ENCODE data around the gene LSMEM2. TPM values are rescaled to one million over a fixed set of nuclear protein-coding genes. Genes with fewer than 3 reads are reported as not detected.
"Not testable (repeated sequence)": the region's sequence is repeated elsewhere in the genome, so short reads cannot be mapped to it uniquely, and the experiment has no call there.

LSMEM2 gene
- total RNA-seq, 1 donor from 2014 or later: not detected

DNA sequence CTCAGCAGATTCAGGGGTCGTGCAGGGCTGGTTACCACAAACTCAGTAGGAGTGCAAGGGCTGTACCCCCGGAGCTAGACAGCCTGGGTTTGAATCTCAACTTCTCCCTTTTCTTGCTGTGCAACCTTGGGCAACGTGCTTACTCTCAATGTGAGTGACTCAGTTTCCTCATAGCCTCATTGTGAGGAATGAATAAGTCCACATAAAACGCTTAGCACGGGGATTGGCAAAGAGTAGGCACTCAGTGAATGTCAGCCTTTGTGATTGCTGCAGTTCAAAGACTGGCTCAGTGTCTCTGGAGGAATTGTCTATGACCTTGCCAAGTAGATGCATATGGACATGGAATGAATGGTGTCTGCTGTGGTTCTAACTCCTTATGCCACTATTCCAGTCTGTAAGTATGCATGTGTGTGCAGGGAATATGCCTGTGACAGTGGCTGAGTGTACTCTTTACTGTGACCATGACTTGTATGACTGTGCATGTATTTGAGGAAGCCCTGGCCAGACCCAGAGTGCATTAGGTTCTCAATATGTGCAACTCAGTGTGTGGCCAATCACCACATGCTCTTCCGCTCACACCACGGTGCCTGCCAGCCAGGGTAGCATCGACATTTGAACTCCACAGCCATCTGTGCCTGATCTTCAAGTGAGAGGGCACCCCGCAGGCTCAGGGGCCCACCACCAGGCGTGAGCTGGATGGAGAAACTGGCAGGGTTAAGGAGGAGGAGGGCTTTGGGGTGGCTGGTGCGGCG lies 21.2 kb downstream of the LSMEM2 start:
- peak; percentile 74 for DNase-seq

DNA sequence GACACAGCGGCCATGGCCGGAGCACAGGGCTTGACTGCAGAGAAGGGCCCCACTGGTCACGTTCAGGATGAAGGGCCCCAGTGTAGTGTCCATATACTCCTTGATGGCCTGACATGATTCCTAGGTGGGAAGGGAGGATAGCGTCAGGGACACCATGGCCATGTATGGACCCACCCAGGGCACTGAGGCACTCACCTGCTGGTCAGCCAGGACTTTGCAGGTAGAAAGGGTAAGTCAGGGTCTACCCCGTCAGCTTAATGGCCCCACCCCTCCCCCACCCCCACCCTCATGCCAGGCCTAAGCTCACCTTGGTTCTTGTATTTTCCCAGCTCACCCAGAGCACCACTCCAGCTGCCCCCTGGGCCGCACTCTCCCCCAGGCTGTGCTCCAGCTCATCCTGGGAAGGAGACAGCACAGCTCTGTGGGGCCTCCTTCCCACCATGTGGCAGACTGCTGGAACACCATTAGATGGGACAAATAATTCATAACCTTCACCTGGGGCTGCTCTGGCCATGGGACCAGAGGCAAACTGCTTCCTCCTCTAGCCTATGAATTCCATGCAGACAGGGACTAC lies 21.9 kb downstream of the LSMEM2 start:
- no peak for DNase-seq

DNA sequence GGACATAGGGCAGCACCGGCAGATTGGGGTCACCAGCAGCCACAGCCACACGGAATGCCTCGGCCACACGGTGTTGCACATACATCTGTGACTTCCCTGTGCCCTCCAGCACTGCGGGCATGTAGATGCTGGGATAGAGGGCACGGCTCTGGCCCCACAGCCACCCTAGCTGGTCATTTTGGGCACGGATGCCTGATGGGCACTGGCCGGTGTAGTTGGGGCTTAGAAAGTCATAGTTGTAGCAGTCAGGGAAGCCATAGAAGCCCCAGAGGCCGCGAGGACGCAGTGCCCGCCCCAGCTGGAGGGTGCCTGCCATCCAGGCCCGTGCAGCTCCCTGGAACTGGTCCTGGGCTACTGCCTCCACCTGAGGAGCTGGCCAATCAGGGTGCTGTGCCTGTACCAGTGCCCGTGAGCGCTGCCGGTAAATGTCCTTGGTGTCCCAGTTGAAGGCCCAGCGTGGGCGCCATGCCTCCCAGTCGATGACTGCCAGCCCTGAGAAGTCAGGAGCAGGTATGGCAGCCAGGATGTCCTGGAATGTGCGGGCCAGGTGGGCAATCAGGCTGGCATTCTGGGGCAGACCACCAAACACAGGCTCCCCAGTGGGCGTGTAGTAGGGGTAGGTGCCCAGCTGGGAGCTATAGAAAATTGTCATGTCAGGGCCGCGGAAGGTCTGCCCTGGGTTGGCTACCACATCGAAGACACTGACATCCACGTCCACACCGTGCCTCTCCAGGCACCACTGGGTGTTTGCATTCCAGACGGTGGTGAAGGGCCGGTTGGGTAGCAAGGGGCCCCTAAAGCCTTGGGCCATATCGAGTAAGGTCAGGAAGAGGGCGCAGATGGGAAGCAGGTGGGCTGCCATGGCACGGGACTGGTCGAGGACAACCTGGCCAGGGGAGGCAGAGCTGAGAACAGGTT lies 23.5 kb downstream of the LSMEM2 start:
- no peak for DNase-seq

DNA sequence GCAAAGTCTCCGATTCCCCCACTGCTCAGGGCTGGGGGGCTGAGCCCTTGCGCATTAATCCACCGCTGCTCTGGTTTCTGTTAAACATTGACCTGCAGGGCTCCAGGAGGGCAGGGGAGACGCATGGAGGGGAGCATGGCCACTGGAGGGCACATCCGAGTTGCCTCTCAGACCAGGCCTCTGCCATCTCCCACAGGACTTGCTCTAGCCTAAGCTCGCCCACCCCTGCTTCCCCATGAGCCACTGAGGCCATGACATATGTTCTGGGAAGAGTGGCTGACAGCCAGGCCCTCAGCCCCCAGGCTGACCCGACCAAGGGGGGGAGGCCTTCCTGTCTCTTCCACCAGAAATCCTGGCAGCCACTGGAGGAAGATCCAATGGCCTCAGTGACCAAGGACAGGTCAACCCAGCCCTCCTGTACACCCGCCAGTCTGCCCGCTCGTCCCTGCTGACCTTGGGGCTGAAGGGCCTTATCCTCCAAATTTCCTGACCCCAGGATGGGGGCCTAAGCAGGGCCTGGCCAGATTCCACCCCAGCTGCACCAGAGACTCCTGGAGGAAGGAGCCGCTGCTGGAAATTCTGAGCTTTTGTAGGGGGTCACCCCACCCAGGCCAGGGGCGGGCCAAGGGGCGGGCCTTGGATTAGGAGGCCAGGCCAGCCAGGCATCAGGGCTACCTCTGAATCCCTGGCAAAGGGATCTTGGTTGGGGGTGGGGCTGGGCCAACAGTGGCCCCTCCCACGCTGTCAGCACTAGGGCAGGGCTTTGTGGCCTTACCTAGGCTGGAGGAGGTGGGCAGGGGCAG lies 24.3 kb downstream of the LSMEM2 start, which contains the start of gene HYAL1:
Gene HYAL1, minus strand, starts transcription at position 562 of the 803 bp plus-strand sequence. CDS start 618 bp downstream, outside the sequence.
- peak; percentile 58 for DNase-seq

DNA sequence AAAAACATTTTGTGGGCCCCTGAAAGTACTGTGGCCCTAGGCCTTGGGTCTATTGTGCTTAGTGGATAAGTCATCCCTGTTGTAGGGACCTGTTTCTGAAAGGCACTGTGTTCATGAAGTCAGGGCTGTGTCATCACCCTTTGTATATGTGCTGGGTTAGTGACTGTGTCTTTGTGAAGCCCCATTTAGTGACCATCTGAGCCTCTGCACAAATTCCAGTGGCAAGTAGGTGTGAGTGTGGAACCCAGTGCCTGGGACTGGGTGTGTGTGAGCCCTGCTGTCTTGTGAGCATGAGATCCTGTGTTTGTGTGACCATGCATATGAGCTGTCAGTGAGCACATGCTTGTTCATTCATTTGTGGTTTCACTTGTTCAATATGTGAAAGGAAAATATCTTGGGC lies 25.7 kb downstream of the LSMEM2 start:
- no peak for DNase-seq

DNA sequence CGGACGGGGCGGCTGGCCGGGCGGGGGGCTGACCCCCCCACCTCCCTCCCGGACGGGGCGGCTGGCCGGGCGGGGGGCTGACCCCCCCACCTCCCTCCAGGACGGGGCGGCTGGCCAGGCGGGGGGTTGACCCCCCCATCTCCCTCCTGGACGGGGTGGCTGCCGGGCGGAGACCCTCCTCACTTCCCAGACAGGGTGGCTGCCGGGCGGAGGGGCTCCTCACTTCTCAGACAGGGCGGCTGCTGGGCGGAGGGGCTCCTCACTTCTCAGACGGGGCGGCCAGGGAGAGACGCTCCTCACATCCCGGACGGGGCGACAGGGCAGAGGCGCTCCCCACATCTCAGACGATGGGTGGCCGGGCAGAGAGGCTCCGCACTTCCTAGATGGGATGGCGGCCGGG lies 33.2 kb downstream of the LSMEM2 start:
- DNase-seq: not testable (repeated sequence)

DNA sequence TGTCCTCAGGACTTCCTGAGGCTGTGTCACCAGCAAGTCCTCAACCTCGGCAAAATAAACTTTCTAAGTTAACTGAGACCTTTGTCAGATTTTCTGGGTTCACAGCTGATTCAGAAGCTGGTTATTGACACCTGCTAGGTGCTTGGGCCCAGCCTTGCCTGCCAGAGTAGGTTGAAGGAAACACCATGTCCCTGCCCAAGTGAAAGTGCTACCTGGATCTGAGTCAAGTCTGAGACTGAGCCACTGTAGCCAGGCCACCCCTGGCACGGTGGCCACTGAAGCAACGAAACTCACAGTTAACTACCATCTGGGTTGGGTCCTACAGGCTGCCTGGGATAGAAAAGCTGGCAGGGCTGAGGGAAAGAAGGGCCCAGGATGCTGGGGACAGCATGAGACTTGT lies 35.5 kb downstream of the LSMEM2 start:
- no peak for DNase-seq

DNA sequence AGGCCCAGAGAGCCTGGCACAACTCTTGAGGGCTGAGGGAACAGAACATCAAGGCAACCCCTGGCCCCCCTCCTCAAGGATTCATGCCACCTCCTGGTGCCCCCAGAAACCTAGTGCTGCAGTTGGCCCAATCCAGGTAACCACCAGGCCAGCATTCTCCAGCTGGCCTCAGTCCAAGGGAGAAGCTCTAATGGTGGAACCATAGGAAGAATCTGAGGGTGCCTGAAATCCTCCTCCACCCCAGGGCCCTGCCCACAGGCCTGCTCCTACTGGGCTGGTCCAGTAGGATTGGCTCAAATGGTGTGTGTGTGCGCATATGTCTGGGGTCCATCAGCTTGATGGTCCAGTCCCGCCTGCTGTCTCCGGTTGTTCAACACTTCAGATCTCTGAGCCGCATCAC lies 35.9 kb downstream of the LSMEM2 start:
- DNase-seq: no peak

DNA sequence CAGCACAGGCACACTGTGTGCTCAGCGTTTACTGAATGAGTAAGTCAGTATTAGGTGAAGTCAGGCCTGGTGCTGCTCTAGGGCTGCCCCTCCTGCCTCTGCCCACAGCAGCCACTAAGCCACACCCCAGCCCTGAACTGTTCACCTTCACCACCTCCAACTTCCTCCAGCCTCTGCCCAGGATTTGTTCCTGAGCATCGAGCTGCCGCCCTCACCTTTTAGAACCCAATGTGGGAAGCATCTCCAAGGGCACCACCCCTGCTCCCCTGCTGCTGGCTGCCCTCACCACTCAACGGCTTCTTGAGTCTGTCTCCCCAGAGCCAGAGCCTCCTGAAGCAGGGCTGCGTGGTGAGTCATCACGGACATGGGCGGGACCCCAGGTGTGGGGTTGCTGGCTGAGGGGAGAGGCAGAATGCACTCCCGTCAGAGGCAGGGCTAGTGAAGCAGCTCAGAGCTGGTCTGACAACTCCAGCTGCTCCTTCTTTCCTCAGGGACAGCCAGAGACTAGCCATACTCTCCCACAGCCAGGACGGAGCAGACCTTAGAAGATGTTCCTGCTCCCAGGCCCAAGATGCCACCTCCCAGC lies 37.9 kb downstream of the LSMEM2 start:
- DNase-seq: peak; percentile 75

DNA sequence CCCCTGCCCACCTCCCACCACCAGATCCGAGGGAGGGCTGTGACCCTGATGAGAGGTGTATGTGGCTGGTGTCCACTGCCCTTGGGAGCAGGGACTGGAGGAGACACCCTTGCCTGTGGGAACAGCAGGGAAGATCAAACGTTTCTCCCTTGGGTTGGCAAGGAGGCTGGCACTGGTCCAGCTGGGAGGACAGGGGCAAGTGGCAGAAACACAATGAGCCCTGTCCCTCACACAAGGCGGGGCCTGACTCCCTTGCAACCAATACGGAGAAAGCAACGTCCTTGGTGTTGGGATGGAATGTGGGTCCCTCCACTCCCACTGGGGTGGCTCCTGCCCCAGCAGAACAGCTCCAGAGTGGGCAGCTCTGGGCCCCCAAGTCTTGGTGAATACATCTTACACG lies 38.4 kb downstream of the LSMEM2 start:
- peak; percentile 24 for DNase-seq

DNA sequence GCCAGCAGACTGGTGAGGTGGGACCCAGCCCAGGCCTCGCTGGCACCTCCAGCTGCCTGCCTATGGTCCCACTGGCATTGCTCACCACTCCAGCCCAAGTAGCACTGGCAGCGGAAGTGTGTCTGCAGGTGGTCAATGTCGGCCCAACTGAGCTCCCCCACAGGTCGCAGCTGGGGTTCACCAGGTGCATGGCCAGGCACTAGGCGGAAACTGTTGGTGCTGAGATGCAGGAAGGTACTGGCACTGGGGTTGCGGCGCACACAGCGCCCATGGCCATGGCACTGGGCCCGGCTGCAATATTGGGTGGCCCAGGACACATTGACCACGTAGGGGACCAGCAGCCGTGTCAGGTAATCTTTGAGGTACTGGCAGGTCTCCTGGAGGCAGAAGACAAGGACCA lies 39.3 kb downstream of the LSMEM2 start:
- DNase-seq: no peak

DNA sequence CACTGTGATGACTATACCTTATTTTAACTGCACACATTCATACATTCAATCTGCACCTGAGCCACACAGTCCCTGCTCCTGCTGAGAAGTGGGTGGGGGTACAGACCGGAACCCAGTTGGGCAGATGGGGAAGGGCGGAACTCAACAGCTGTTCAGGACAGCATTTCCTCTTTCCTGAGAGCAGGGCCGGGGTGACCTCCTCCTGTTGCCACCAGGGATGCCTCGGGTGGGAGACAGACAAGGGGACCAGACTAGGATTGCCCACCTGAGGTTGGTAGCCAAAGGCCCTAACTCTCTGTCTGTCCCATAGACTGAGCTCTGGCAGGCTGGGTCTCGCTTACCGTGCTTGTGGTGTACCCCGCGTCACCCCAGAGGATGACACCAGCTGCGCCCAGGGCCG lies 39.7 kb downstream of the LSMEM2 start:
- no peak for DNase-seq

DNA sequence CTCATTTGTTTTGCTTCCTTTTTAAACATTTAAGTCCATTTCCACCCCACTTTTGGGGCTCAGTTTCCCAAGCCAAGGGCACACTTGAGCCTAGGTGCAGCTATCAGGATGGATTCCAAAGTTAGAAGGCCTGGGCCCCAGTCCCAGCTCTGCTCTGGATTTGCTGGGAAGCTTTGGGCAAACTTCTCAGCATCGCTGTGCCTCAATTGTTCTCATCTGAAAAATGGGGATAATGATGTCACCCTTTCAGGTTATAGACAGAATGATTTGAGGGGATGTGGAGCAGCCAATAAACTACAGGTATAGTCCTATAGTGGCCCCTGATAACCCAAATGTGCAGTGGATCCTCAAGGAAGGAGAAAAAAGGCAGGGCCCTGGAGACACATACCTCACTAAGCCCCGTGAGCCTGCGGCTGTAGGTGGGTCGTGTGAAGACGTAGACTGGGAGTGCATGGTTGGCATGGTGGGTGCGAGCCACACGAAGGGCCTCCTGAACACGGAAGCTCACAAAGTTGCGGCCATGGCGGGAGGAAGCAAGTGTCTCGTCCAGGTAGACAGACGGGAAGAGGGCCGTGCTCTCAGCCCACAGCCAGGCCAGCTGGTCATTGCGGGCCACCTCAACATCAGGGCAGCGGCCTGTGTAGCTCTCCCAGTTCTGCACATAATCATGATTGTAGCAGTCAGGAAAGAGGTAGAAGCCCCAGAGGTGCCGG lies 40.5 kb downstream of the LSMEM2 start:
- DNase-seq: no peak

DNA sequence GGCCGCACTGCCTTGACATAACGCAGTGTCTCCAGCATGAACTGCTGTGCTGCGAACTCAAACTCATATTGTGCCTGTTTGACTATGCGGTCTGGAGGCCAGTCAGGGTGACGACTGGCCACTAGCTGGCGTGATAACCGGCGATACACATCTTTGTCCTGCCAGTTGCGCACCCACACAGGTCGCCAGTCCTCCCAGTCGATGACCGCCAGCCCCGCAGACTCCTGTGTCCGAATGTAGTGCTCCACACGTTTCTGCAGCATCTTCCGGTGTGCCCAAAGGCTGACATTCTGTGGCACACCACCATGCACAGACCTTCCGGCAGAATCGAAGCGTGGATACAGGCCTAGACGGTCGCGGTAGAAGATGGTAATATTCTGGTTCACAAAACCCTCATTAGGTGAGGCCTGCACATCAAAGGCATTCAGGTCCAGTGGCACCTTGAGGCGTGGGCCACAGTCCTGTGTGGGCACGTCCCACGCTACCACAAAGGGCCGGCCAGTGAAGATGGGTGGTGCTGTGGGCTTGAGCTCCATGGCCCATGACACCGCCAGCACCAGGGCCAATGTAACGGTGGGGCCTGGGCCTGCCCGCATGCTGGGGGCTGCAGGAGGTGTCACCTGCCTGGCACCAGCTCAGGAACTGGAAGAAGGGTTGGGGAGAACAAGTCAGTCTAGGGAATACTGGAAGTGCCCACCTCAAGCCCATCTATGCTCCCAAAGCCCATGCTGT lies 41.2 kb downstream of the LSMEM2 start:
- DNase-seq: peak; percentile 60

DNA sequence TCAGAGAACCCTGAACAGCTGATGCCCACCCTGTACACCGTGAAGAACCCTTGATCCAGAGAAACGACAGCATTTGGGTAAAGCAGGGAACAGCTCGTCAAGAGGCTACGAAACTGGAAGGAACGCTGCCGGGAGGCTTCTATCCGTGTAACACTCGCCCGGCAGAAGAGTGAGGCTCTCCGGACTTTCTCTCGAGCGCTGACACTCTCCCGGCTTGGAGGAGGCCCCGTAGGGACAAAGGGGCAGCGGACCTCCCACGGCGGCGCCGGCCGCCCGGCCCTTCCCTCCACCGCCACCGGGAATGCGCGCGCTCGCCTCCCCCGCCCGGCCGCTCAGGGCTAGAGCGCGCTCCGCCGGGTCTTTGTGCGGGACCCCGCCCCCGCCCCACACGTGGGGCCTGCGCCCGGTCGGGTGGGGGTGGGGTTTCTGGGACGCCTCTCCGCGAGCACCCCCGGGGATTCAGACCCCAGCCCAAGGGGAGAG lies 42.0 kb downstream of the LSMEM2 start:
- peak; percentile 75 for DNase-seq

DNA sequence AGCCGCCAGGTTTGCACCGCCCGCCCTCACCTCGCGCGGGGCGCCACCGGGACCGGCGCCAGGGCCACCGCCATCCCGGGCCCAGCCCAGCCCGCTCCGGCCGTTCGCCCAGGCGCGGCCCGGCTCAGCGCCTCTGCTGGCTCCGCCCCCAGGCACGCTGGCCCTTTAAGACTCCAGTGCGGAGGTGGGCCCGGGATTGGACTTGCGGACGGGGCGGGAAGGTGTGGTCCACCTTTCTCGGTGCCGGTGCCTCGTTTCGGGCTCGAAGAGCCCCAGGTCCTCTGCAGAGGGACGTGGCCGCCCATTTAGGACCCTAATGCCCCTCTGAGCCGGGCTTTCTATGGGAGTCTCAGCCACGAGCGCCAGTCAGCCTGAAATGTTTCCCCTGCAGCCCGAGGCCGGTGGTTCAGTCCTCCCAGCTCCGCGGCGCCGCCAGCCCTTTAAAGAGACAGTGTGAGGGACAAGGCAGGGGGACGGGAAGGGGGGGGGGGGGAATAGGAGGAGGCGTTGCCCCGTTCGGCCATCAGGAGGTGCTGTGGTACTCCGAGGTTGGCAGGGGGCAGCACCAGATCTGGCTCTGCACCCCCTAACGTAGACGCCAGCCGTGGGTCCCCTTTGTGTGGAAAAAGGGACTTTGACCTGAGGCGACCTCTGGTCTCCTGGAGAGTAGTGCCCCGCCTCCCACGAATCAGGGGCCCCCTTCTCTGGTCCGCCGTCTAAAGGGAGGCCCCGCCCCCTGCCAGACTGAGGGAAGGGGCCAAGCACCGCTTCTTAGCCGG lies 42.6 kb downstream of the LSMEM2 start:
- peak; percentile 90 for DNase-seq

DNA sequence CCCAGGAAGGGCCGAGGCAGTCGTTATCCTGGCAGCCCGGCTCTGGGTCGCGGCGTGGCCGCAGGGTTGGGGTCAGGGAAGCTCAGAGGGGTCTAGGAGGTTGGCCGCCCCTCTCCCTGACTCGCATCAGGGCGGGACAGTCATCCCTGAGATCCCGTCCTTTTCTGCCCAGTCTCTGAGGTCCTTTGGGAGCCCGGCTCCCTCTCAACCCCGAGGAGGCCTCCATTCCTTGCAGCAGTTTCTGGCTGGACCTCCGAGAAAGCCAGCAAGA lies 43.2 kb downstream of the LSMEM2 start:
- no peak for DNase-seq

DNA sequence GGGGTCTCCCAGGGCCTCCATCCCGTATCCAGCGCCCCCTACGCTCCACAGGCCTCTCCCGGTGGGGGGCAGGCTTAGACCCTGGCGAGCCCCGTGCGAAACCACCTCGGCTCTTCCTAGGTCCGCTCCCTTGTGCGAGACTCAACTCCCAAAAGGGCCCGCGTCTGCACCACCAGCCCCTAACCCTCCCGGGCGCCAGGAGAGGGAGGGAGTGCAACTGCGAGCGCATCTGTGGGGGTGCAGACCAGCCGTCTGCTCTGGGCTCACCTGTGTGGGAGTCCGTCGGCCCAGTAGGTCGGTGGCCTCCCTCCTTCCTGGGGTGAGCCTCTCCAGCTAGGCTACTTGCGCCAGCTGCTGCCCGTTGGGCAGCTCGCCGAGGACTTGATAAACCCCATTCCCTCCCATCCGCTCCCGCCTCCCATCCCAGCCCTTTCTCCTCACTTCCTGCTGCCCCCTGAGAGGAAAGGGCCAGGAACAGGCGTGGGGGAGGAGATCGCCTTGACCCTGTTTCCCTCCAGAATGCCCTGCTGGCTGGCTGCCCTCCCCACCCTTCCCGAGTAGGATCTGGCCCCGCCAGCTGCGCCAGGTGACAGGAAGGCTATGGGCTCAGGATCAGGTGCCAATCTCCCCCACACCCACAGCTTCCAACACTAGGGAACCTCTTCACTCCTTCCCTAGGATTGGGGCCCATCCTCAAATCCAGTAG lies 43.7 kb downstream of the LSMEM2 start, which contains the start of gene HYAL2:
Gene HYAL2, minus strand, starts transcription at position 360 of the 706 bp plus-strand sequence. CDS start 2,256 bp downstream, outside the sequence.
- peak; percentile 80 for DNase-seq

DNA sequence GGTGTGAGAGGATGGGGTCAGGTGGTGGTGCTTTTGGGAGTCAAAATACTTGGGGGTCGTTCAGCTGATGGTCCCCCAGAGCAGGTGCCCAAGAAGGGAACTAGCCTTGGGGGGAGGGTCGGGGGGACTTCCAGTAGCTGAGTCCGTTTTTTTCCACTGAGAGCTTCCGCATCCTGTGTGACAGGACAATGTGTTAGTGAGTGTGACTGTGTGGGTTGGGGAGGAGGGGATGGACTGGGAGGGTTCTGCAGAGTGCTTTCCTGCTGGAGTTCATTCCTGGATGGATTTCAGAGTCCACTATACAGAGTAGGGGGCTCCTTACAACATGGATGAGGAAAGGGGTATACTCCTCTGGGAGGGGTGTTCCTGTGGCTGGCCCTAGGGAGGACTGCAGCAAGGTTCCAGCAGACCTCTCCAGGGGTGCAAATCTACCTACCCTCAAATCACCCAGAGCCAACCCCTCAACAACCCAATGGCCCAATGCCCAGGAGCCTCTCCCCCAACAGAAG lies 44.3 kb downstream of the LSMEM2 start:
- peak; percentile 88 for DNase-seq
